ENCODE measurements around the gene ESR2. TPM values are rescaled to one million over a fixed set of nuclear protein-coding genes. Genes with fewer than 3 reads are reported as not detected.
"Not testable (repeated sequence)": the region's sequence is repeated elsewhere in the genome, so short reads cannot be mapped to it uniquely, and the experiment has no call there.

Gene ESR2
- total RNA-seq, 2 experiments from 2014 or later, result 0.31 to 0.43 TPM

DNA sequence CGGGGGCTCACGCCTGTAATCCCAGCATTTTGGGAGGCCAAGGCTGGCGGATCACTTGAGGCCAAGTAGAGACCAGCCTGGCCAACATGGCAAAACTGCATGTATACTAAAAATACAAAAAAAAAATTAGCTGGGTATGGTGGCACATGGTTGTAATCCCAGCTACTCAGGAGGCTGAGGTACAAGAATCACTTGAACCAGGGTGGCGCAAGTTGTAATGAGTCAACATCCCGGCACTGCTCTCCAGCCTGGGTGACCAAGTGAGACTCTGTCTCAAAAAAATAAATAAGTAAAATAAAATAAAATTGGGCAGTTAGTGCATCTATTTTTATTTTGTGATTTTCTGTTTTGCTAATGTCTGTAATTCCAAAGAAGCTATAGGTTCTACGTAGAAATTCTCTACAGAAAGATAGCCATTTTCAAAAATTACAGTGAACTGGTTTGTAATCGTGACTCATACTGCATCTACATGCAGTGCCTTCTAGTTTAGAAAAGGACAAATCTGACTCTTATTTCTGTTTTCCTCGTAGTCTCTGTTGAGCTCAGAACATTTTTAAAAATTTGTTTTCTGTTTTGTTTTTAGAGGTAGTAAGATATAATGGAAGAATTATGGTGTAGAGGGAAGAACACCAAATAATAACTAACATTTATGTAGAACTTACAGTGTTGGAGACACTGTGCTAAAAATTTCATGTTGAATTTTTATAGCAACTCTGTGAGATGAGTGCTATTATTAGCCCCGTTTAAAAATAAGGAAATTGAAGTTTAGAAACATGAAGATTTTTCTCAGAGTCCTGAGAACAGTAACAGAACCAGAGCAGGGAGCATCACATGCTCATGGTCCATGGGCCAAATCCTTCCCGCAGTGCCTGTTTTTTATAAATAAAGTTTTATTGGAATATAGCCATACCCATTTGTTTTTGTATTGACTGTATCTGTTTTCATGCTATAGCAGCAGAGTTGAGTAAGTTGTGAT lies 240.2 kb downstream of the ESR2 start:
- Mint-ChIP-seq H3K36me3 (ENCODE audit: low read depth) (peaks cover 16% of the 10 kb centered on the region), H3K27me3 (no peaks in the 10 kb centered on the region), H3K4me1 (ENCODE audit: low read depth) (no peaks in the 10 kb centered on the region), H3K4me3 (no peak overlapping the region), H3K9me3 (no peaks in the 10 kb centered on the region), H3K27ac (no peak overlapping the region)
- no peak for DNase-seq
- TF ChIP-seq, protein P1, sequence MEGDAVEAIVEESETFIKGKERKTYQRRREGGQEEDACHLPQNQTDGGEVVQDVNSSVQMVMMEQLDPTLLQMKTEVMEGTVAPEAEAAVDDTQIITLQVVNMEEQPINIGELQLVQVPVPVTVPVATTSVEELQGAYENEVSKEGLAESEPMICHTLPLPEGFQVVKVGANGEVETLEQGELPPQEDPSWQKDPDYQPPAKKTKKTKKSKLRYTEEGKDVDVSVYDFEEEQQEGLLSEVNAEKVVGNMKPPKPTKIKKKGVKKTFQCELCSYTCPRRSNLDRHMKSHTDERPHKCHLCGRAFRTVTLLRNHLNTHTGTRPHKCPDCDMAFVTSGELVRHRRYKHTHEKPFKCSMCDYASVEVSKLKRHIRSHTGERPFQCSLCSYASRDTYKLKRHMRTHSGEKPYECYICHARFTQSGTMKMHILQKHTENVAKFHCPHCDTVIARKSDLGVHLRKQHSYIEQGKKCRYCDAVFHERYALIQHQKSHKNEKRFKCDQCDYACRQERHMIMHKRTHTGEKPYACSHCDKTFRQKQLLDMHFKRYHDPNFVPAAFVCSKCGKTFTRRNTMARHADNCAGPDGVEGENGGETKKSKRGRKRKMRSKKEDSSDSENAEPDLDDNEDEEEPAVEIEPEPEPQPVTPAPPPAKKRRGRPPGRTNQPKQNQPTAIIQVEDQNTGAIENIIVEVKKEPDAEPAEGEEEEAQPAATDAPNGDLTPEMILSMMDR (IDR thresholded peaks at IDR 0.05), result no peak
- POLR2A ChIA-PET, result no interaction called here
- ATAC-seq, result no peak
- intact Hi-C loops (cut with micrococcal nuclease), result no loop called here
- CTCF ChIA-PET, result no interaction called here

DNA sequence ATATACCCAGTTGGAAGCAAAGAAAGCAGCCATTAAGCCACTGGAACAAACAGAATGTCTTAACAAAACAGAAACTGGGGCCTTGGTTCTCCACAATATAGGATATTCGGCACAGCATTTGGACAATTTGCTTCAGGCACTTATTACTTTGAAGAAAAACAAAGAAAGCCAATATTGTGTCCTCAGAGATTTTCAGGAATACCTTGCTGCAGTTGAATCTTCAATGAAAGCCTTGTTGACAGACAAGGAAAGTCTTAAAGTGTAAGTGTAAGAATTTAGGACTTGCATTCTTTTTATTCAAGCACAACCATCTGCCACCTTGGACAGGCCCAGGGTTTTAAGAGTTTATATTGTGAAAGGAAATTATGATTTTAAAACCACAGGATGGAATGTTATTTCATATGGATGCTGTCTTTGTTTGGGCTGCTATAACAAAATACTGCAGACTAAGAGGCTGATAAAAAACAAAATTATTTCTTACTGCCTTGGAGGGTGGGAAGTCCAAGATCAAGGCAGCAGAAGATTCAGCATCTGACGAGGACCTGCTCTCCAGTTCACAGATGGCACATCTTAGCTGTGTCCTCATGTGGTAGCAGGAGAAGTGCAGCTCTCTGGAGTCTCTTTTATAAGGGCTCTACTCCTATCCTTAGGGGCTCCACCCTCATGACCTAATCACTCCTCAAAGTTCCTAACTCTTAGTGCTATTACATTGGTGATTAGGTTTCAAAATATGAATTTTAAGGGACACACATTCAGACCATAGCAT lies 244.4 kb downstream of the ESR2 start:
- Mint-ChIP-seq H3K4me3 (no peak overlapping the region), H3K27me3 (no peaks in the 10 kb centered on the region), H3K9me3 (no peaks in the 10 kb centered on the region), H3K4me1 (ENCODE audit: low read depth) (no peaks in the 10 kb centered on the region), H3K36me3 (ENCODE audit: low read depth) (peaks cover 16% of the 10 kb centered on the region), H3K27ac (no peak overlapping the region)
- DNase-seq (no peak), ATAC-seq (no peak)
- intact Hi-C loops (cut with micrococcal nuclease), result no loop called here
- ChIA-PET CTCF (interaction anchor here (1.2 kb wide), 1 partner anchor 22 kb away, joined by 3 read pairs; no protein-coding TSS in a partner anchor), POLR2A (no interaction called here)
- TF ChIP-seq, protein P1 (IDR thresholded peaks at IDR 0.05), result no peak

DNA sequence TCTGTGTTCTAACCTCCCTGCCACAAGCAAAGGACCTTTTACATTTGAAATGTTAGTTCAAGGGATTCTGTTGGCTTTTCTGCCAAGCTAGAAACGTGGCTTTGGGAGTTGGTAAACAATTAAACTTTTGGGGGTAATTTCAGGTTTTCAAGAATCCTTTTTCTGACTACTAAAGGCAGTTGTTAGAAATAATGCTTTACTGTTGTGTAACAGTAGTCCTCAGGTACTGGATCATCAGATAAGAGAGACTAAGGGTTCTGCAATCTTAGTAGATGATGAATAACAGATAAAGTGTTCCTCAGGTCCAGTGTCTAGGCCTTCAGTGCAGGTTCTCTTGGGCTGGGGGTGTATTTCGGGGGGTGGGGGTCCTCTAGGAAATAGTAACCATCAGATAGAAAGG lies 249.1 kb downstream of the ESR2 start:
- Mint-ChIP-seq H3K4me1 (ENCODE audit: low read depth) (no peaks in the 10 kb centered on the region), H3K36me3 (ENCODE audit: low read depth) (peaks cover 26% of the 10 kb centered on the region), H3K4me3 (no peak overlapping the region), H3K27ac (no peak overlapping the region), H3K9me3 (peaks cover 10% of the 10 kb centered on the region), H3K27me3 (no peaks in the 10 kb centered on the region)
- ChIA-PET CTCF (no interaction called here), POLR2A (no interaction called here)
- DNase-seq (no peak), ATAC-seq (no peak)
- intact Hi-C loops (cut with micrococcal nuclease), result no loop called here
- TF ChIP-seq, protein P1 (IDR thresholded peaks at IDR 0.05), result no peak

DNA sequence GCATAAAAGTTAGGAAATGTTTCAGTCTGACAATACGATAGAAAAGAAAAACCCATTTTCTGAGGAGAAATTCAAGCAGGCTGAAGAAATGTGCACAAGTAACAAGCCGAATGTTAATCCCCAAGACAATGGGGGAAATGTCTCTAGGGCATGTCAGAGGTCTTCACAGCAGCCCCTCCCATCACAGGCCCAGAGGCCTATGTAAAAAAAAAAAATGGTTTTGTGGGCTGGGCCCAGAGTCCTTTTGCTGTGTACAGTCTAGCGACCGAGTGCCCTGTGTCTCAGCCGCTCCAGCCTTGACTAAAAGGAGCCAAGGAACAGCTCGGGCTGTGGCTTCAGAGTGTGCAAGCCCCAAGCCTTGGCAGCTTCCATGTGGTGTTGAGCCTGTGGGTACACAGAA lies 250.9 kb downstream of the ESR2 start:
- ATAC-seq; DNase-seq; H3K4me1 Mint-ChIP-seq (ENCODE audit: low read depth); H3K9me3 Mint-ChIP-seq; H3K27ac Mint-ChIP-seq; POLR2A ChIA-PET; H3K4me3 Mint-ChIP-seq; H3K27me3 Mint-ChIP-seq; intact Hi-C loops (cut with micrococcal nuclease): not testable (repeated sequence)
- H3K36me3 Mint-ChIP-seq (ENCODE audit: low read depth), result peaks cover 30% of the 10 kb centered on the region
- CTCF ChIA-PET, result interaction anchor here (1.1 kb wide), 1 partner anchor 202 kb away, joined by 3 read pairs; no protein-coding TSS in a partner anchor

DNA sequence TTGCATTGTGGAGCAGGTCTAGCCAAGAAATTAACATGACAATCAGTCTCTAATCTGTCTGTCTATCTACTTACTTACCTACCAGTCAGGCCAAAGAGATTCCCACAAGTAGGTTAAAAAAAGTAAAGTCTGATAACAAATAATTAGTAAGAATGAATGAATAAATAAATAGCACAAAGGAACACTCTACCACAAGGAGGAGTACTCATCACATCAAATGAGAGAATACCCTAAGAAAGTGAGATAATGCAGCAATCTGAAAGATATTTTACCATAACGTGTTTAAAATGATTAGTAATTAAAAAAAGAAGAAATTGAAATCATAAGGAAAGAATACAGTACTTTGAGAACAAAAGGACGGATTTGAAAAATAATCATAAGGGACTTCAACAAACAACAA lies 254.1 kb downstream of the ESR2 start:
- ATAC-seq, result no peak
- Mint-ChIP-seq H3K4me1 (ENCODE audit: low read depth) (peaks cover 3% of the 10 kb centered on the region), H3K36me3 (ENCODE audit: low read depth) (peaks cover 38% of the 10 kb centered on the region), H3K9me3 (peaks cover 10% of the 10 kb centered on the region), H3K27ac (no peak overlapping the region), H3K27me3 (no peaks in the 10 kb centered on the region), H3K4me3 (no peak overlapping the region)
- ChIA-PET POLR2A (no interaction called here), CTCF (no interaction called here)
- intact Hi-C loops (cut with micrococcal nuclease), result no loop called here
- no peak for DNase-seq
- TF ChIP-seq, protein P1 (IDR thresholded peaks at IDR 0.05), result no peak
